HFFc6 (cell line): ENCODE results near the gene LINGO3. TPM values are rescaled to one million over a fixed set of nuclear protein-coding genes. Genes with fewer than 3 reads are reported as not detected.
A peak's percentile ranks its signal among the peaks of the same experiment; 100 is the strongest.

Experiments
- DNase-seq: peaks from one replicate; pipeline ENCODE4 v3.0.0-alpha.2; 2018
- H3K27ac Mint-ChIP-seq: 2 replicates; pipeline ENCODE4 v1.8.0; 2020; ENCODE audit warnings: mild to moderate bottlenecking, mixed read lengths
- H3K27me3 Mint-ChIP-seq: 2 replicates; pipeline ENCODE4 v1.8.0; 2021; ENCODE audit warnings: mild to moderate bottlenecking, moderate library complexity, mixed read lengths; ENCODE audit not compliant: insufficient read depth
- H3K36me3 Mint-ChIP-seq: 2 replicates; pipeline ENCODE4 v1.8.0; 2021; ENCODE audit warnings: low read depth, mixed read lengths
- H3K4me1 Mint-ChIP-seq: 2 replicates; pipeline ENCODE4 v1.8.0; 2020; ENCODE audit warnings: low read depth, mixed read lengths
- H3K4me3 Mint-ChIP-seq: 2 replicates; pipeline ENCODE4 v1.8.0; 2020; ENCODE audit warnings: mild to moderate bottlenecking, moderate library complexity, mixed read lengths
- H3K9me3 Mint-ChIP-seq: 2 replicates; pipeline ENCODE4 v1.8.0; 2020; ENCODE audit warnings: mild to moderate bottlenecking, mixed read lengths
- total RNA-seq, 6 experiments: library from RNA; stranded (reverse); fragmentation: NEBNext Ultra II Directional; extraction: Animal tissue kit (Norgen Biotek cat#: 25700); gene quantifications; 2 replicates in 1 of 6; 3 replicates in 5 of 6; pipeline ENCODE4 v1.2.3, GENCODE V29; 2021
- TF ChIP-seq, protein P1 (sequence below): fragments of 200-600 bp; sonication (generic); IDR thresholded peaks from 2 replicates; pipeline ENCODE4 v1.5.0; 2021; ENCODE audit warnings: antibody characterized with exemption, mild to moderate bottlenecking

The LINGO3 gene
- total RNA-seq, 6 experiments from 2014 or later, result not detected

DNA sequence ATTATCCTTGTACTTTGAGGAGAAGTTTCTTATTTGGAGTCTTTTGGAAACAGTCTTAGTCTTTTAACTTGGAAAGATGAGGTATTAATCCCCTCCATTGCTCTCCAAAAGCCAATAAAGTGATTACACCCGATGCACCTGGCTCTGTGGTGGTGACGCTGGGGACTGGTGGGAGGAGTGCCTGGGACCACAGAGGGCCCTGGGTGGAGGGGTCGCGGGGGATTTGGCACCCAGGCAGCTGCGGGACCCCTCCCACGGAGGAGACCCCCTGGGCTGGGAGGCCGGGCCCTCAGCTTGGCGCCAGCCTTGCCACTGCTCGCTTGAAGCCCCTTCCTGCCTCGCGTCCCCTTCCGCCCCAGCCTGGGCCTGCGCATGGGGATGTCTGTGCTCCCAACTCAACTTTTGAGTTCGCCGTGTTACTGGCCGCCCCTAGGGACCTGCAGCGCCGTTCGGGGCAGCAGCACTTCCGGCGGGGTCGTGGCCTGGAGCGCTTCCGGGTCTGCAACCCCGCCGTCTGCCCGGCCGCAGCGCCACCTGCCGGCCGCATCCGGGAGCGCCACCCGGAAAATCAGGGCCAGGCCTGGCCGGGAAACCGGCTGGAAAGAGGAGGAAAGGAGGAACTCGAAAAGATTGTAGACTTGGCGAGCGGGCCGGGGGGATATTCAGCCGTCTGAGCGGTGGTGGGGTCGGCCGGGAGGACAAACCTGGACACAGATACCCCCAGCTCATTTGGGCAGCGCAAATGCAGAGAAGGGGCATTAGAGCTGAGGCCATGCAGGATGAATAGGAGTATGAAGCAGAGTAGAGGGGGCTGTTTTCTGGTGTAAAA is 34.4 kb downstream of the LINGO3 start:
- peaks cover 36% of the 10 kb centered on the region for H3K4me1 Mint-ChIP-seq
- TF ChIP-seq, protein P1, sequence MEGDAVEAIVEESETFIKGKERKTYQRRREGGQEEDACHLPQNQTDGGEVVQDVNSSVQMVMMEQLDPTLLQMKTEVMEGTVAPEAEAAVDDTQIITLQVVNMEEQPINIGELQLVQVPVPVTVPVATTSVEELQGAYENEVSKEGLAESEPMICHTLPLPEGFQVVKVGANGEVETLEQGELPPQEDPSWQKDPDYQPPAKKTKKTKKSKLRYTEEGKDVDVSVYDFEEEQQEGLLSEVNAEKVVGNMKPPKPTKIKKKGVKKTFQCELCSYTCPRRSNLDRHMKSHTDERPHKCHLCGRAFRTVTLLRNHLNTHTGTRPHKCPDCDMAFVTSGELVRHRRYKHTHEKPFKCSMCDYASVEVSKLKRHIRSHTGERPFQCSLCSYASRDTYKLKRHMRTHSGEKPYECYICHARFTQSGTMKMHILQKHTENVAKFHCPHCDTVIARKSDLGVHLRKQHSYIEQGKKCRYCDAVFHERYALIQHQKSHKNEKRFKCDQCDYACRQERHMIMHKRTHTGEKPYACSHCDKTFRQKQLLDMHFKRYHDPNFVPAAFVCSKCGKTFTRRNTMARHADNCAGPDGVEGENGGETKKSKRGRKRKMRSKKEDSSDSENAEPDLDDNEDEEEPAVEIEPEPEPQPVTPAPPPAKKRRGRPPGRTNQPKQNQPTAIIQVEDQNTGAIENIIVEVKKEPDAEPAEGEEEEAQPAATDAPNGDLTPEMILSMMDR, result peak; percentile 100
- peak overlapping the region; percentile 74 for H3K4me3 Mint-ChIP-seq
- peaks cover 34% of the 10 kb centered on the region for H3K36me3 Mint-ChIP-seq
- H3K27ac Mint-ChIP-seq, result peak overlapping the region; percentile 82
- peaks cover 30% of the 10 kb centered on the region for H3K27me3 Mint-ChIP-seq
- peak; percentile 40 for DNase-seq
- no peaks in the 10 kb centered on the region for H3K9me3 Mint-ChIP-seq

DNA sequence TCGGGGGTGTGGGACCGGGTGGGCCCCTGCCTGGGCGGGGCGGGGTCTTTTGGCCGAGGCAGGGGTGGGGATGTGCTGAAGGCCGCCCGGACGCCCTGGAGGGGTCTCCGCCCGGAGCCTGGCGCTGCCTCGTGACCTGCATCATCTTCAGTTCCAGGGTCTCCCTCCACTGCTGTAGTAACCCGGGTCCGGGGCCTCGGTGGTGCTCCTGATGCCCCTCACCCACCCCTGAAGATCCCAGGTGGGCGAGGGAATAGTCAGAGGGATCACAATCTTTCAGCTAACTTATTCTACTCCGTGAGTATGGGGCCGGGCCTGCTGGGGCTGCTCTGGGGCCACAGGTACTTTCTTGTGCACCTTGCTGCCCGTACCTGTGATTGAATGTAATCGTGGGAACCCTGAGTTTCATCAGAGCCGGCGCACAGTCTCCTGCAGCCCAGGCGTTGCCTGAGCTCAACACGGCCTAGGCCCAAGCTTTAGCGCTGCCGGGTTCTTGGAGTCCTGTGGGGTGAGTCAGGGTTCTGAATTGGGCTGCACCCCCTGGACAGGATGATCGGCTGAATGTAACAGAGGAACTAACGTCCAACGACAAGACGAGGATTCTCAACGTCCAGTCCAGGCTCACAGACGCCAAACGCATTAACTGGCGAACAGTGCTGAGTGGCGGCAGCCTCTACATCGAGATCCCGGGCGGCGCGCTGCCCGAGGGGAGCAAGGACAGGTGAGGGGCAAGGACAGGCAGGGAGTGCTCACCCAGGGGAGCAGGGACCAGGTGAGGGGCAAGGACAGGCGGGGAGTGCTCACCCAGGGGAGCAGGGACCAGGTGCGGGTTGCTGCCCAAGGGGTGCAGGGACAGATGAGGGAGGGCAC is 36.5 kb downstream of the LINGO3 start:
- TF ChIP-seq, protein P1, result no peak
- peak; percentile 81 for DNase-seq
- peaks cover 29% of the 10 kb centered on the region for H3K36me3 Mint-ChIP-seq
- peak overlapping the region; percentile 97 for H3K4me3 Mint-ChIP-seq
- H3K27ac Mint-ChIP-seq, result peak overlapping the region; percentile 96
- H3K9me3 Mint-ChIP-seq, result no peaks in the 10 kb centered on the region
- peaks cover 37% of the 10 kb centered on the region for H3K4me1 Mint-ChIP-seq
- H3K27me3 Mint-ChIP-seq, result peaks cover 30% of the 10 kb centered on the region

DNA sequence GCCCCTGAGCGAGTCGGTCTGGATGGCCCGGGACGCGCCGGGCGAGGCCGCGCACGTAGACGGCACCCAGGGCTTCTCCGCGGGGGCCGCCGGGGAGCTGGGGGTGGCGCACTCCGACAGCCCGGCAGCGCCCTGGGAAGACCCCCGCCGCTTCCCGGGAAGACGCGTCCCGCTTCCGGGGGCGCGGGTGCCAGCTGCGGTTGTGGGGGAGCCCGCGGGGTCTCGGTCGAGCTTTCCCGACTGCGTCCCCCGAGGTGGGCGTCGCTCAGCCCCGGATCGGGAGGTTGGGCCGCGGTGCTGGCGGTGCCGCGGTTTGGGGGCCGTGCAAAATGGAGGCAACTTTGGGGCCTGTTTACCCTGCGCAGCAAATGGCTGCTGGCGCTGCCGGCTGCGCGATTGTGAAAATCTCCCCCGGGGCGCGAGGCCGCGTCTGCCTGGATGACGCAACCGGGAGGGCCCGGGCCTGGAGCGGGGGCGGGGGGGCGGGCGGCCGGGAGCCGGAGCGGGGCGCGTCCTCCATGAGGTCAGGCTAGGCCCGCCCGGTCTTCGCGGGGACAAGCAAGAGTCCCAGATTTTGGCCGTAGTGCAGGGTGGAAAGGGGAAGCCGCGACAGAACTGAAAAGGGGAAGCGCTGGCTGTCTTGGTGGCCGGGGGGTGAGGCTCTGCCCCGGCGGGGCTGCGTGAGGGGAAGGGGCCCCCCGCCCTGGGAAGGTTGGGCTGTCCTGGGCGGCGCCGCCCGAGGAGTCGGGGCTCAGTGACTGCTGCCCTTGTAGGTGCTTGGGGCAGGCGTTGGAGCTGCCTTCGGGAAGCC is 37.3 kb downstream of the LINGO3 start:
- H3K4me1 Mint-ChIP-seq, result peaks cover 40% of the 10 kb centered on the region
- H3K27ac Mint-ChIP-seq, result peak overlapping the region; percentile 85
- peak overlapping the region; percentile 97 for H3K4me3 Mint-ChIP-seq
- H3K36me3 Mint-ChIP-seq, result peaks cover 29% of the 10 kb centered on the region
- no peaks in the 10 kb centered on the region for H3K9me3 Mint-ChIP-seq
- DNase-seq, result peak; percentile 77
- peaks cover 30% of the 10 kb centered on the region for H3K27me3 Mint-ChIP-seq
- TF ChIP-seq, protein P1, result no peak

DNA sequence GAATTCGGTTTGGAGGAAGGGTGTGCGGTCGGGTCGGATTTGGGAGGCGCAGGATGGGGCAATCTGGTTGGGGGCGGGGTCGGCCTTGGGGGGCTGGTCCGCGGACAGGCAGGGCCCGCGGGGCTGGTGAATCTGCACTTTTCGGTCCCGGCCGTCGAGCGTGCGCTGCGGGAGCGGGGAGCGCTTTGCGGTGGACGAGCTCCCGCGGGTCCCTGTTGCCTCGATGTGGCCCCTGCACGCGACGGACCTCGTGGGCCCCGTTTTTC is 37.9 kb downstream of the LINGO3 start:
- Mint-ChIP-seq H3K36me3 (peaks cover 27% of the 10 kb centered on the region), H3K27ac (peak overlapping the region; percentile 88), H3K4me1 (peaks cover 38% of the 10 kb centered on the region), H3K4me3 (peak overlapping the region; percentile 89), H3K9me3 (no peaks in the 10 kb centered on the region), H3K27me3 (peaks cover 28% of the 10 kb centered on the region)
- DNase-seq, result no peak
- TF ChIP-seq, protein P1, result no peak
